8988T (cell line): ENCODE data around the gene SMURF2.
"Not testable (repeated sequence)": the region's sequence is repeated elsewhere in the genome, so short reads cannot be mapped to it uniquely, and the experiment has no call there.

Experiments used
- DNase-seq: peaks from one replicate; pipeline ENCODE4 v3.0.0; 2011

The SMURF2 gene

DNA sequence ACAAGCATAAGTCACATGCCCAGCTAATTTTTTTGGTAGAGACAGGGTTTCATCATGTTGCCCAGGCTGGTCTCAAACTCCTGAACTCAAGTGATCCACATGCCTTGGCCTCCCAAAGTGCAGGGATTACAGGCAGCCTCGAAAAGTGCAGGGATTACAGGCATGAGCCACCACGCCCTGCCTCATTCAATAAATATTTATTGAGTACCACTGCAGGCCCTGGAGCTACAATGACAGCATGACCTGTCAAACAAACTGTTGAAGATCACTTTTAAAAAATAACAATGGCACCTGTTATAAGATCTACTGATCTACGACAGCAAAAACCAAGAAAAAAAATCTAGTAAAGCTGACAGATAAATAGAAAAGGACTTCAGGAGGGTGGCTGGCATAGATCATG, 79.1 kb downstream of the SMURF2 start:
- DNase-seq: no peak

DNA sequence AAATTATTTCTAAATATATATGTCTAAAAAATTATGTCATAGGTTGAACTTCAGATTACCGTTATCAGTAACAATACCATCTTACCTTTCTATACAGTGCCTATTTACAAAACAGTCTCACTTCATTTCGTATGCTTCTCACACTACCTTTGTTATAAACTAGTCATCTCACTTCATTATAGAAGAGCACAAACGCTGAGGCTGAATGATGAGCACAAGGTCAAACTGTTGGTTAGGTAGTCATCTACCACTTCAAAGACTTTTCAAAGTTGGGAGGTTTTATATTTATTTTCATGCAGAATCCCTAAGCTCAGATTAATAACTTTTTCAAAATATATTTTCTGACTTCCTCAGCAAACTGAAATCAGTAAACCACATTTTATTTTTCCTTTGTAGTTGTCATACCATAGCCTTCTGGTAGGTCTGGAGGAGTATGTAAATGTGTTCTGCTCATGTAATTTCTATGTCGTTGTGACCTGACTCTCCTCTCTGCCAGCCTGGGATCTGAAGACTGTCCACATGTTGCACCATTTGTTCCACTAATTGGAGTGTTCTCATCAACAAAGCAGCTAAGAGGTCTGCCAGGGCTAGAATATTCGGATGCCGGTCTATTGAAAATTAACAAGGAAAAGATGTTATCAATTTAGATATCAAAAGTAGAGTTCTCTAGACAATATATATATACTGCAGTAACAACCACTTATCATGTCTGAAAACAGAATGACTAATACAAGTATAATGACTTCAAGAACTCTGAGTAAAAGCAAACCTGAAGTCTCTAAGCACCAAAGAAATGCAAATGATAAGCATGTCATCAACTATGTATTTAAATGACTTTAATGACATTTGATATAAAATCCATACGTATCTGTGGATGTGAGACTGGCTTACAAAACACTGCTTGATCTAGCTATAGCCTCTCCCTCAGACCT, 81.5 kb downstream of the SMURF2 start:
- DNase-seq: no peak

- DNase-seq: no peak
Measured at GRCh38 chr17:64579917-64580316, 82.2 kb downstream of the SMURF2 start.

DNA sequence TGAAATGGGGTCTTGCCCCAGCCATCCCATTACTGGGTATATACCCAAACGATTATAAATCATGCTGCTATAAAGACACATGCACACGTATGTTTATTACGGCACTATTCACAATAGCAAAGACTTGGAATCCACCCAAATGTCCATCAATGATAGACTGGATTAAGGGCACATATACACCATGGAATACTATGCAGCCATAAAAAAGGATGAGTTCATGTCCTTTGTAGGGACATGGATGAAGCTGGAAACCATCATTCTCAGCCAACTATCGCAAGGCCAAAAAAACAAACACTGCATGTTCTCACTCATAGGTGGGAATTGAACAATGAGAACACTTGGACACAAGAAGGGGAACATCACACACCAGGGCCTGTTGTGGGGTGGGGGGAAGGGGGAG, 85.1 kb downstream of the SMURF2 start:
- DNase-seq: not testable (repeated sequence)

DNA sequence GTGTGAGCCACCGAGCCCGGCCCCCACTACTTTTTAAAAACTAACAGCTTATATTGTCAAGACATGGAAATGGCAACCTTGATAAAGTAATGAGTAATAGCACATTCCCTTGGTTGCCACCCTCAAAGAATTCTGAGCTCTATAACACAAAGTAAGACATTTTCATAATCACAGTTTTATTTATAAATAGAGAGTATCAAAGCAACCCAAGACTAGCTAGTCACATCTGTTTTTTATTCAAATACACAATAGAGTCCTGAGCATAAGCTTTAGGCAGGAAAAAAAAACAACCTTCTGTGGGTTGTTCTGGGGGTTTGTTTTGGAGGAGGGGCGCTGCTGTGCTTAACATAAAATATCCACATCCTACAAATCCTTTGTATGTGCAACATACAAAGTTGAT, 86.7 kb downstream of the SMURF2 start:
- DNase-seq: no peak

DNA sequence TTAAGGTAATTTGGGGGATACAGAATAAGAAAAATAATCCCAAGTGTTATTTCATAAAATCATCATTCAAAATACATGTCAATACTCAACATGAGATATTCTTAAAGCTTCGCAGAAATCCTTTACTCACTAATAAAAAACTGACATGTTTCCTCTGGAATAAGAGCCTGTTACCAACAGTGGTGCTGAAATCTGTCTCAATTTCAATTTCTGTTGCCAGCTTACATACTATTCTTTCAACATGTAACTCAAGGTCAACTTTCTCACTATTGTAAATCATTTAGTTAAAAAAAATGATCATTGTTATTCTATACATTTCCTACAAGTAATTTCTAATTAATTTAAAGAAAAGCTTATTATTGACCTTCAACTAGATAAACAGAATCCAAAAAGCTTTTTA, 87.5 kb downstream of the SMURF2 start:
- DNase-seq: no peak

DNA sequence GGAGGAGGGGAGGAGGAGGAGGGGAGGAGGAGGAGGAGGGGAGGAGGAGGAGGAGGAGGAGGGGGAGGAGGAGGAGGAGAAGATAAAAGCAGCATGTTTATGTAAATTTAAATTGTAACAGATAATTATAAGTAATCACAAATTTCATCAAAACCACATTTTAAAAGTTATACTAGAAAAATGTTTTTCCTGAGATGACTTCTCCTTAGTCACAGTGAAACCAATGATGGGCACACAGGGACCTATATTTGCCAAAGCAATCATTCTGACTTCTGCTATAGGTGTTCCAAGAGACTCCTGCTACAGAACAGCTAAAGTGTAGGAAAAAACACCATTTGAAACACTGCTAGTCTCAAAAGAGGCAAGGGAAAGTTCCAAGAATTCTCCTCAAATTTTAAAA, 88.9 kb downstream of the SMURF2 start:
- no peak for DNase-seq

DNA sequence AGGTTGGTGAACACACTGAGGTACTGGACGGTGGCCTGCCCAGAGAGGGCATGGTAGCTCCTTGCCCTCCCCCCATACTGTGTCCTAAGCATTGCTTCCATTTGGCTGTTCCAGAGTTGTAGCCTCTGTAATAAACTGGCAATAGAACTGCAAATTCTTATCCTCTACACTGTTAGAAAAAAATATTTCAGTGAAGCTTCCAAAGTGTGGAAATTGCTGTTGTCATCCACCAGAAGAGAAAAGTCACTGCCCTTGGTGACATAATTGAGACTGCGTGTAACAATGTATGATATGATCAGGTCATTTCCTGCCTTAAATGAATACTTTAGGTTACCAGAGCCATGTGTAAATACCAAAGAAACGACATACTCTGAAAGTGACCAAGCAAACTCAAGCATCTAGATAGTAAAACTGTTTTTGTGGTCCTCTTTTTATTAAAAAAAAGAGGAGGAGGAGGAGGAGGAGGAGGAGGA, 89.4 kb downstream of the SMURF2 start:
- DNase-seq: no peak

- no peak for DNase-seq
Measured at GRCh38 chr17:64571746-64572145, 90.4 kb downstream of the SMURF2 start.

DNA sequence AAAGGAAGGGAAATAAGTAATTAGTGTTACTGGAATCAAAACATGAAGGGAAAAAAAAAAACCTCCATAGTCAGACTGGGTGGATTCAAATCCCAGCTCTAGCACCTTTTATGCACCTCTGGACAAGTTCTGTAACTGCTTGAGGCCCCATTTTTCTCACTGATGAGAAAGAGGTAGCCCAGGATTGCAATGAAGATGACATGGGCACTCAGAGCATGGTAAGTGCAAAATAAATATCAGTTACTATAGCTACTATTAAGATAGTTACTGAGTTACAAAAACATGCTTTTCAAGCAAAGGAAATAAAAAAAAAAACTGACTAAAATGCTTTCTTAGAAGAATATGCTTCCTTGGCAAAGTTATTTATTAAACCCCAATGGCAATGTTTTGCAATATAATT, 96.5 kb downstream of the SMURF2 start:
- no peak for DNase-seq

- no peak for DNase-seq
Measured at GRCh38 chr17:64564098-64564497, 98.0 kb downstream of the SMURF2 start.

DNA sequence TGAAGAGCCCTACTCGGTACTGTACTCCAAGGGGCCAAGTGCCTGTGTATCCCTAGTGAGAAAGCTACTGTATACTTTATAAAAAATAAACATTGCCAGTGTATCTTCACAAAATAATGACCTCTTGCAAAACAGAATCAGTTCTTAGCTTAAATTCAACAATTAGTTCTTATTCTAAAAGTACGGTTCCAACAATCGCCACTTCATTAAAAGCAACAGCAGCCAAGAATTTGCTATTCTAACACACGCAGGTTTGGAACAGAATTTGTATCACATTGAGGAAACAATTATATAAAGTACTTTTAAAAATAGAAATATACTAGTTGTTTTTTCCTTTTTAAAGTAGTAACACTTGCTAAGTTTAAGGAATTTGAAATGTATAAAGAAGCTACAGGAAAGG, 106.8 kb downstream of the SMURF2 start:
- no peak for DNase-seq

DNA sequence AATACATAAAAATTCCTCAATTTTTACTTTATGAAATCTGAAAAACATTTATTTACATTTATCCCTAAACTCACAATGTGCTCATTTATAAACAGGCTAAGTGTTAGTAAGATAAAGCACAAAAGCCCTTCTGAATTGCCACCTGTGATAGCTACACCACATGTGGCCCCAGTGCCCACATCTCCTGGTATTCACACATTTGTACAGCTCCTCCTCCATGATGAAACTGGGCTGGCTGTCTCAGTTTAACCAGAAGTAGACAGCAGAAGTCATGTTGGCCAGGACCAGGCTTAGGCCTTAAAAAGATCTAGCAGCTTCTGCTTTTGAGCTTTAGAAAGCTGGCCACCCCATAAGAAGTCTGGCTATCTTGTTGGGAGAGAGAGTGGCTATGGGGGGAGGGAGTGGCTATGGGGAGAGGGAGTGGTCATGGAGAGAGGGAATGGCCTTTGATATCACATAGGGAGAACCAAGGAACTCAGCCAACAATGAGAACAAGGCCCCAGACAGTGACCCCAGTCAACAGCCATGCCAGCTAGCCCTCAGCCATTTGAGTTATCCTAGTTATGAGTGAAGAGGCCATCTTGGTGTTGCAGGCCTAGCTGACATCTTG, 108.0 kb downstream of the SMURF2 start:
- DNase-seq: no peak

DNA sequence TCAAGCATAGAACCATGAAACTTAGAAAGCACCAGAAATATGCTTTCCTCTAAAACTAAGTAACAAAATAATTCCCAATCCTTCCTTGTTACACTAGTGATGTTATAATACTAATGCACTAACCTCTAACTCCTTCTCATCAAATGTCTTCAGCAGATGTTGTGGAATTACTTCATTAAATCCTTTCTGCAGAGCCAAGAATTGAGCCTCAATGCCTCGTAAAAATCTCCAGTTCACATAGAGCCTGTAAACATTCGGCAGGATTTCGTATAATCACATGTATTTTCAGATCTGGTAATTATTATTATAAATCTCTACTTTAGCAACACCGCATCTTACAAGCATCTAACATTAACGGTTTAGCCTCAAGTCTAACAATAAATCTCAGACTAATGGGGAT, 110.6 kb downstream of the SMURF2 start:
- no peak for DNase-seq

DNA sequence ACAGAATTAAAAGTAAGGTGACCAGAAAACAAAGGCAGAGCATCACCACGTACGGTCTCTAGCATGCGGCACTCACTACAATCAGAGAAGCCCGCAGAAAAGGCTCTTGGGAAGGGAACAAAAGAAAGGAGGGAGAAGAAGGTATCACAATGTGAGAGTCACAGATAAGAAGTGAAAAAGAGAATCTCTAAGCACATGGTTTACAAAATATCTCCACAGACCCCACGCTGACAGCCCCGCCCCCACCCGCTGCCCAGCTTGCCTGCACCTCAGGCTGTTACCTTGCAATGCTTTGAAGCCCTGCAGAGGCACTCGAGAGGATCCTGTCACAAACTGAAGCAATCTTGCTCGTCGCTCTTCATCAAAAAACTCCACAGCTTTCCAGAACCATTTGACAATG, 114.8 kb downstream of the SMURF2 start:
- no peak for DNase-seq

GRCh38 chr17:64546716-64547115, 115.4 kb downstream of the SMURF2 start:
- no peak for DNase-seq

GRCh38 chr17:64544742-64545141, 117.4 kb downstream of the SMURF2 start:
- DNase-seq: no peak

GRCh38 chr17:64540118-64540776, 121.9 kb downstream of the SMURF2 start:
- DNase-seq: no peak

- no peak for DNase-seq
Measured at GRCh38 chr17:64538508-64539130, 123.5 kb downstream of the SMURF2 start.

DNA sequence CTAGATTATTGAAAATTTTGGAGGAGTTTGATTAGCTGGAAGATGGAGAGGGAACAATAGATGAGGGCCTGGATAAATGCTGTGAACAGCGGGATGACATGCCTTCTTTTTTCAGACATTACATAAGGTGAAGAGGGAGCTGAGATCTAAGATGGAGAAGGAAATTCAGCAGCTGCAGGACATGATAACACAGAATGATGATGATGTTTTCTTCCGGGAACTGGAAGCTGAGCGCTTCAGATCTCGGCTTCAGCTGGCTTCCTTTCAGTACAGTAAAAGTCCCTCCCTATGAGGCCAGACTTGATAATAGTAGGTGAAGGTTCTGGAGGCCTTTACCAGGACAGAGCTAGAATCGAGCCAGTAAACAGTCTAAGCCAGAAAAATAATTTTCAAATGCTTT, 124.6 kb downstream of the SMURF2 start:
- no peak for DNase-seq

GRCh38 chr17:64536913-64537312, 125.2 kb downstream of the SMURF2 start:
- no peak for DNase-seq

- no peak for DNase-seq
Measured at GRCh38 chr17:64535357-64535756, 126.8 kb downstream of the SMURF2 start.

DNA sequence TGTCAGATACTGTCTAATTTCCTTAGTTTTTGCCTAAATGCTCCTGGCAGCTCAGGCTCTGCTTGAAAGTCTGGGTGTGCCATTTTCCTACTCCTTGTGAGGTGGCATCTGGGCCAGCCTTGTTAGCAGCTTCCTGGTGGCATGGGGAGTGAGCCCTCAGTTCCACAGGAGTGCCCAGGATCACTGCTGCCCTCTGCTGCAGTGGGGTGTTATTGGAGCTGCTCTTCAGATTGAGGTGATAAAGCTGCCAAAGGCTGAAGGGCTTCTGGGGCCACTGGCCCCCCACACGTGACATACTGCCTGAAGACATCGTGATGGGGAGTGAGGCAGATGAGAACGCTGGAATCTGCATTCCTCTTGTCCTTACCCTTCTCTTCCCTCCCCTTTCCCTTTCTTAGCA, 127.9 kb downstream of the SMURF2 start:
- no peak for DNase-seq
